Islet of Langerhans (tissue), 1 donor: ENCODE data around the gene ANP32A.
"Not testable (repeated sequence)": the region's sequence is repeated elsewhere in the genome, so short reads cannot be mapped to it uniquely, and the experiment has no call there.

ENCODE experiments used
- FAIRE-seq: peaks from one replicate; lab custom pipeline; 2011; peaks lifted over from hg19 to GRCh38; lab: Jason Lieb, UNC

The ANP32A gene

DNA sequence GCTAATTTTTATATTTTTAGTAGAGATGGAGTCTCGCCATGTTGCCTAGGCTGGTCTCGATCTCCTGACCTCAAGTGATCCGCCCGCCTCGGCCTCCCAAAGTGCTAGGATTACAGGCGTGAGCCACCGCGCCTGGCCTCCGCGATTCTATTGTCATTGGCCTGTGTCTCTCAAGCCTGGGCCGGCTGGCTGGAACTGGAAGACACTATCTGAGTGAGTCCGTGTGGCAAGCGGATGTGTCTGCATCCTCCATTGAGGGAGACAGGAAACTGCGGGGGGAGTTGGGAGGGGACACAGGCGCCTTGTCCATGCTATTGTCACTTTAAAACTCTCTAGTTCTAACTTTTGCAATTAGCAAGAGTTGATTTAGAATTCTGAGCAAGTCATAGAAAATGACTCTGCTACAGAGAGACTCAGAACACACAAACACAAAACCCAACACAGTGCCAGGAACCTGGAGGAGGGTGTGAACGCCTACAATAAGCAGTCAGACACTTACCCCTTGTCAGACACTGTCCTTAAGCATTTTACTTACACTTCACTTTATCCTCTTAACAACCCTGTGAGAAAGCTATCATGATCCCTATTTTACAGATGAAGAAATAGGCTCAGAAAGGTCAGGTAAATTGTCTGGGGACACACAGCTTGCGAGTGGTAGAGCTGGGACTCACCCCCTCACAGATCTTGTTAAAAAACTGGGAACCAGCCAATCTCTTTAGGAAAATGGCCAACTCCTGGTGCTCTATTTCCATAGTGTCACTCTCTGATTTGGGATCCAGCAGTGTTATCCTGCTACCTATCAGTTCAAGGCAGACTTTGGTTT lies 38.7 kb downstream of the ANP32A start:
- no peak for FAIRE-seq

DNA sequence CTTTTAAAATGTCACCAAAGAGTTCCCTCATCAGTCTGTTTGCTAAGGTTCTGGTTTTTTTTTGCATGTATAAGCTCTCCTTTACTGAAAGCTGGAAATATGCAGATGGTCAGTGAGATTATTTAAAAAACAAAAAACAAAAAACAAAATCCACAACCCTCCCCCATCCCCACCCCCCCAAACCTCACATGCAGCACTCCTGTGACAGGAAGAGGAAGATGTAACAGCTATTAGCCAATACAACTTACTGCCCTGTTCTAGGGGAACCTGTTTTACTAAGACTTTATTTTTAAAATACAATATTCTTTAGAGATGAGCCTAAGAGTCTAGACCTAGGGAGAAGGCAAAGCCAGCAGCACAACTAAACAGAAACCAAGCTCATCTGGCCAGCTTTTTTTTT lies 39.5 kb downstream of the ANP32A start:
- FAIRE-seq, result no peak

DNA sequence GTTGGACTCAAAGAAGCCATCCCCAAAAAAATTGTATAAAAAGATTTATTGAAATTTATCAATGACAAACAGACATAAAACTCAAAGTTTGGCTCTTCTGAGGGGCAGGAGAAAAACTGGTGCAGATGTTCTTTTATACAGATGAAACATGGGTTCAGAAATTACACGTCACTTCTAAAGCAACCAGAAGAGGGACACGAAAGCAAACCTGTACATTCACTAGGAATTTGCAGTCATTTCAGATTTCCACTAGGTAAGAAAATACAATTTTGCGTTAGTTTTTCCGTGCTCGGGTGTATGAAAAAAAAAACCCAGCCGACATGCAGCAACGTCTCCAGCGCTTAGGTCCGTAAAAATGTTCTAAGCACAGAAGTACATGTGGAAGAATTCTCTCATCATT lies 41.8 kb downstream of the ANP32A start:
- FAIRE-seq, result no peak

DNA sequence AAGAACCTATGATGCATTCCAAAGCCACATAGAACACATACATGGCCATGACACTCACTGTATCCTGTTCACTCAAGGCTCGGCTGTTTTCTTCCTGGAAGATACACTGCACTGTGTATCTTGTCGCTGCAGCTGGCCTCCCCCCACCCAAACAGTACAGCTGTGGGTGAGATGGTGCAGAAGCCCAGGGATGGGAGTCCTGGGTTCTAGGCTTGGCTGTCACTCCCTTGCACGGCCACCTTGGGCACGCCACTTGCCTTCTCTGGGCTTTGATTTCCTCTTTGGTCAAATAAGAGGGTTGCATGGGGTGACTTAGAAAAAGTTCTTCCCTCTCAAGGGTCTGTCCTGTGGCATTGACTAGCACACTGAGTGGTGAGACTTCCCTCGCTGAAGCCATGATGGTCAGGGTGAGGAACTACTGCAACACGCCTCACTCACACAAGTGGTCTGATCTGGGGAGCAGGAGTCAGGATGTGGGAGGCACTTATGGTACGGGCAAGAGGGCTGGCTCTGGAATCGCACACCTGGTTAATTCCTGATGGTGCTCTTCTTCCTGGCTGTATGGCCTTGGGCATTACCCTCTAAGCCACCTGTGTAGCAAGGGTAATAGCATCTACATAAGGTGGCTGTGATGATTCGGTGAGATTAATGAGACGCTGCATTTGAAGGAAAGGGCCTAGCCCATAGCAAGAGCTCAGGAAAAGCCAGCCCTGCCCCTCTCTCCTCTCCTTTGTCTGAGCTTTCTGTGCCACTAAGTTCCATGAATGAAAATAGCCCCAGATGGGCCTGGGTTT lies 44.0 kb downstream of the ANP32A start:
- FAIRE-seq, result no peak

DNA sequence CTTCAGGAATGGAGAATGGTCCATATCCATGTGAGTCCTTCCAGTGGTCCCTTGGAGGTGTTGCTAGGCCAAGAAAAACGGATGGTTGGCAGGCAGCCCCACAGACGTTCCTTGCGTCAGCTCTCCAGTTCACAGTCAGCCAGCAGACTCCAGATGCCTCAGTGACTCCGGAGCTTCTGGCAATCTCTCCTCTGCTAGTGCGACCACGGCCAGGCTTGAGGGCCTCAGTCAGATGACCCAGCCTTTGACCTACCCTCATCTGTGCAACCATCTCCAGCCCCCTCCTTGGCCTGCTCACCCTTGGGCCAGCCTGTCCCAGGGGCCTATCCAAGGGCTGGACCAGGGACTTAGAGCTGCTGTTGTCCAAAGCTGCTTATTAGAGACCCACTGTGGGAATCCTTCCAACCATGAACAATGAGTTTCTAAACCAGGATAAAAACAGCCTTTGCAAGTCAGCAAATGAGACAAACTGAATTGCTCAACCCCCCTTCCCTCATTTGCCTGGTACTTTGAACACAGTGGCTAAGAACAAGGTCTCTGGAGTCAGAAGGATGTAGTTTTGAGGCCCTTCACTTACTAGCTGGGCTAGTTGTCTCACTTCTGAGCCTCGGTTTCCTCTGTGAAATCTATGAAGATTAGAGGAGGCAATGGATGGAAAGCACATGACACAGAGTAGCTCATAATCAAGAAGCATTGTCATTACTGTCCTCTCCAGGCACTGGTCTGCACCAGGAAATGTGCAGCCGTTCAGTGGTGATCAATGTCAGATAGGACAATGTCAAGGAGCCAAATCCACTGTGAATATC lies 44.8 kb downstream of the ANP32A start:
- FAIRE-seq, result no peak

DNA sequence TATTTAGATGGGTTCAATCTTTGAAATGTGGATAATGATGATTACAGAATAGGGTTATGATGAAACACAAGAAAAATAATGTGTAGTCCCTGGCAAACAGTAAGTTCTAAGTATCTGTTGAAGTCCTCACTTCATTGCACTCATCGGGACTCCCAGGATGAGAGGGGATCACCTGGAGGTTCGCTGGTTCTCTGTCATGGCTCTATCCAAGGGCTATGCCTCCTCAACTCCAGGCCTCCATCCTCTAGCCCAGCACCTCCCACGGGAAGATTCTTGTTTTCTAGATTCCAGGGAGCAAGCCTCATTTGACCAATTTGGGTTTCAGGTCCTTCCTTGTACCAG lies 45.5 kb downstream of the ANP32A start:
- no peak for FAIRE-seq

DNA sequence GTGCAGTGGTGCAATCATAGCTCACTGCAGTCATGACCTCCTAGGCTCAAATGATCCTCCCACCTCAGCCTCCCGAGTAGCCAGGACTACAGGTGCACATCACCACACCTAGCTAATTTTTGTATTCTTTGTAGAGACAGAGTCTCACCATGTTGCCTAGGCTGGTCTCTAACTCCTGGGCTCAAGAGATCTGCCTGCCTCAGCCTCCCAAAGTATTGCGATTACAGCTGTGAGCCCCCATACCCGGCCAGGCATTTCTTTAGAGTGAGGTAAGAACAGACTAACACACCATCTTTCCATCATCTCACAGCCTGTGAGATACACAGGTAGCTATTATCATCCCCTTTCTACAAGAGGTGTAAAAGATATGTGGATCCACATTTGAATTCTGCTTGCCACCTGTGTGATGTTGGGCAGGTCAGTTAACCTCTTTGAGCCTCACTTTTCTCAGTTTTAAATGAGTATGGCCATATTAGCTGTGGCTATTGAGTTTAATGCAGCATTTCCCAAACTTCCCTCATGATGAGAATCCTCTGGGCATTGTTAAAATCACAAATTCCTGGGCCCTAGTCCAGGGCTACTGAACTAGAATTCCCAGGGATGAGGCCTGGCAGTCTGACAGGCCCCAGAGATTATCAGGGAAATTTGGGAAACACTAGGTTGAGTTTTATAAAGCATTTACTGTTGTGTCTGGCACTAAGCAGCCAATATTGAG lies 46.0 kb downstream of the ANP32A start:
- no peak for FAIRE-seq

DNA sequence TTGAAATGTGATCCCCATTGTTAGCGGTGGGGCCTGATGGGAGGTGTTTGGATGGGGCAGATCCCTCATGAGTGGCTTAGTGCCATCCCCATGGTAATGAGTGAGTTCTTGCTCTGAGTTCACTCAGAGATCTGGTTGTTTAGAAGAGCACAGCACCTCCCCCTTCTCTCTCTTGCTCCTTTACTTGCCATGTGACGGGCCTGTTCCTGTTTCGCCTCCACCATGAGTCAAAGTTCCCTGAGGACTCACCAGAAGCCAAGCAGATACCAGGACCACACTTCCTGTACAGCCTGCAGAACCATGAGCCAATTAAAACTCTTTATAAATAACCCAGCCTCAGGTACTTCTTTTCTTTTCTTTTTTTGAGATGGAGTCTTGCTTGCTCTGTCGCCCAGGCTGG lies 46.6 kb downstream of the ANP32A start:
- FAIRE-seq, result no peak

DNA sequence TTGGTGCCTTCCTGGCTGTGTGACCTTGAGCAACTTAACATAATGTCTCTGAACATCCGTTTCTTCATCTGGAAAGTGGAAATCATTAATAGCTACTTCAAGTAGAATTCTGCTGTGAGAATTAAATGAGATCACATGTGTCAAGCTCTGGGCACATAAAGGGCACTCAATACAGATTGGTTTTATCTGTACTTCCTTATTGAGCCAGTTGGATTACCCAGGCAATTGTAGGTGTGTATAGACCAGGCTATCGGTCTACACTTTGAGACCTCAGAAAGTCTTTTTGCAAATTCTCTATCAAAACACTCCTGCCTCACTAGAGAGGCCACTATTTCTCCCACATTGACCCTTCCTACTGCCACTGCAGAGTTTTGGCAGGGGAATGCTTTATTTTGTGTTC lies 47.7 kb downstream of the ANP32A start:
- FAIRE-seq, result no peak

DNA sequence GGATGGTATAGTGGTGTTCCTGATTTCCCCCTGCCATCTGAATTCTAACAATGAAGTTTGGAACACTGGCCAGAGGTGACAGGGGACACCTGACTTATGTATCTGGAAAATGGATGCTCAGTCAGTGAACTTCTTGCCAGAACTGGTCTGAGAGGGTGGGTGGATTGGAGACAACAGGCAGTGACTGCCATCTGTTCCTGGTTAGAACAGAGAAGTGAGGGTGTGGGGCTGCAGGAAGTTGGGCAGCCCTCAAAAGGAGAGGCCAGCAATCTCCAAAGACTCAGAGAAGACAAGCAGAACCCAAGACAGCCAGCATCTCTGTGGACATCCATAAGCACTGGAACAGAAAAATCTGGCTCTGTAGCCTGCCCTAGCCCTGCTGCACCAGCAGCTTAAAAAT lies 50.5 kb downstream of the ANP32A start:
- no peak for FAIRE-seq

DNA sequence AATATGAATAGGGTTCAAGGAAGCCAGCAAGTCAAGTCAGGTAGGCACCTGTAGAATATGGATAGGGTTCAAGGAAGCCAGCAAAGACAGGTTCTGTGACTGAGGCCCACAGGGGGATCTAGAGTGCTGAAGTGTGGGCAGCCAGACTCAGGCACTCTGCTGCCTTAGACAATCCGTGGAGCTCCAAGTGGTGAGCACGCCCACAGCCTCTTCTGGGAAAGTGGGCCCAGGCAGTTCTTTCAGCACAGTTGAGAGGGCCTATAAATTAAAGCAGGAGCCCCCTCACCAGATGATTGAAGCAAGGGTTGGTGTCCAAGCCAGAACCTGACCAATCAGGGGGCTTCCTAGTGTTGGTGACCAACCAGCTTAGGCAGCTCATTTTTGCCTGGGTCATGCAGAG lies 51.0 kb downstream of the ANP32A start:
- no peak for FAIRE-seq

DNA sequence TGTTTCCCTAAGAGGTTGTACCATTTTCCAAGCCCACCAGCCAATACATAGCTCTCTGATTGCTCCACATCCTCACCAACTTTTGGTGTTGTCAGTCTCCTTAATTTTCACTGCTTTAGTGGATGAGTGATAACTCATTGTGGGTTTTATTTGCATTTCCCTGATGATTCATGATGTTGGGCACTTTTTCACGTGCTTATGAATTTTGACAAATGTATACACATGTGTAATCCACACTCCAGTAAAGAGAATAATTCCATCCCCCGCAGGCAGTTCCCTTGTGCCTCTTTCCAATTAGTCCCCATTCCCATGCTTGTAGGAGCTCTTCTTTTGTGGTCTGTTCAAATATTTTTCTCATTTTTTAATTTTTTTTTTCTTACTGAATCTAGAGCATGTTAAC lies 52.4 kb downstream of the ANP32A start:
- no peak for FAIRE-seq

DNA sequence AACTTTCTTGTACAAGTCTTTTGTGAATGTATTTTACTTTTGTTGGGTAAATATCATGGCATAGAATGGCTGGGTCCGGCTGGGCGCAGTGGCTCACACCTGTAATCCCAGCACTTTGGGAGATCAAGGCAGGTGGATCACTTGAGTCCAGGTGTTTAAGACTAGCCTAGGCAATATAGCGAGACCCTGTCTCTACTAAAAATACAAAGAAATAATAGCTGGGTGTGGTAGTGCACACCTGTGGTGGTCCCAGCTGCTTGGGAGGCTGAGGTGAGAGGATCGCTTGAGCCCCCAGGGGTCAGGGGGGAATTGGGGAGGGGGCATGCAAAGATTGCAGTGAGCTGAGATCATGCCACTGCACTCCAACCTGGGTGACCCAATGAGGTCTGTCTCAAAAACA lies 52.9 kb downstream of the ANP32A start:
- FAIRE-seq, result no peak

DNA sequence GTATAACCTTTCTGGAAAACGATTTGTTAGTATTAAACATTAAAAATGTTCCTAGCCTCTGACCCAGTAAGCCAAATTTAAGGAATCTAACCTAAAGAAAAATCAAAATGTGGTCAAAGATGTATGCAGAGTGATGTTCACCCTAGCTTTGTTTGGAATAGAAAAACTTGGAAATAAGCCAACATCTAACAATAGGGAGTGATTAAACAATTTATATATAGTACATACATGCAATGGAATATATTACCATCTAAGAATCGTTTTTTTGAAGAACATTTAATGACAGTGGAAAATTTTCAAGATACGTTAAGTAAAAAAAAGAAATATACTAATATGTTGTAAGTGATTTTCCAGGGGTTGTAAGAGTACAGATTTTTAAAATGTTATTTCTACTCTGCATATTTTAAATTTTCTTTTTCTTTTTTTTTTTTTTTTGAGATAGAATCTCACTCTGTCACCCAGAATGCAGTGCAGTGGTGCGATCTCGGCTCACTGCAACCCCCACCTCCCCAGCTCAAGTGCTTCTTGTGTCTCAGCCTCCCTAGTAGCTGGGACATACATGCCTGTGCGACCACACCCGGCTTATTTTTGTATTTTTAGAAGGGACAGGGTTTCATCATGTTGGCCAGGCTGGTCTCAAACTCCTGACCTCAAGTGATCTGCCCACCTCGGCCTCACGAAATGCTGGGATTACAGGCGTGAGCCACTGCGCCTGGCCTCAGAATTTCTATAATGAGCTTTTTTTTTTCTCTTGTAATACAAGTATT lies 54.9 kb downstream of the ANP32A start:
- FAIRE-seq, result no peak

DNA sequence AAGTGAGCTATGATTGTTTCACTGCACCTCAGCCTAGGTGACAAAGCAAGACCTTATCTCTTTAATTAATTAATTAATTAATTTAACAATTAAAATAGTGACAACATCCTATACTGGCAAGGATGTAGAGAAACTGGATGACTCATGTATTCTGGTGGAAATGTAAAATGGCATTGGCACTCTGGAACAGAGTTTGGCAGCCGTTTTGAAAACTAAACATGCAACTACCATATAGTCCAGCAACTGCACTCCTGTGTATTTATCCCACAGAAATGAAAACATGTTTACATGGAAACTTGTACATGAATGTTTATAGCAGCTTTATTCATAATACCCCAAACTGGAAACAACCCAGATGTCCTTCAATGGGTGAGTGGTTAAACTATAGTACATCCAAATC lies 56.6 kb downstream of the ANP32A start:
- FAIRE-seq, result no peak

DNA sequence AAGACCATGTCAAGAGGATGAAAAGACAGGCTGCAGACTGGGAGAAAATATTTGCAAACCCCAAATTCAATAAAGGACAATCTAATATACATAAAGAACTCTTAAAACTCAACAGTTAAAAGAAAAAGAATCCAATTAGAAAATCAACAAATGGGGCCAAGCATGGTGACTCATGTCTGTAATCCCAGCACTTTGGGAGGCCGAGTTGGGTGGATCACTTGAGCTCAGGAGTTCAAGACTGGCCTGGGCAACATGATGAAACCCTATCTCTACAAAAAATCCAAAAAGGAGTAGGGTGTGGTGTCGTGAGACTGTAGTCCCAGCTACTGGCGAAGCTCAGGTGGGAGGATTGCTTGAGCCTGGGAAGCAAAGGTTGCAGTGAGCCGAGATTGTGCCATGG lies 57.6 kb downstream of the ANP32A start:
- FAIRE-seq, result no peak

DNA sequence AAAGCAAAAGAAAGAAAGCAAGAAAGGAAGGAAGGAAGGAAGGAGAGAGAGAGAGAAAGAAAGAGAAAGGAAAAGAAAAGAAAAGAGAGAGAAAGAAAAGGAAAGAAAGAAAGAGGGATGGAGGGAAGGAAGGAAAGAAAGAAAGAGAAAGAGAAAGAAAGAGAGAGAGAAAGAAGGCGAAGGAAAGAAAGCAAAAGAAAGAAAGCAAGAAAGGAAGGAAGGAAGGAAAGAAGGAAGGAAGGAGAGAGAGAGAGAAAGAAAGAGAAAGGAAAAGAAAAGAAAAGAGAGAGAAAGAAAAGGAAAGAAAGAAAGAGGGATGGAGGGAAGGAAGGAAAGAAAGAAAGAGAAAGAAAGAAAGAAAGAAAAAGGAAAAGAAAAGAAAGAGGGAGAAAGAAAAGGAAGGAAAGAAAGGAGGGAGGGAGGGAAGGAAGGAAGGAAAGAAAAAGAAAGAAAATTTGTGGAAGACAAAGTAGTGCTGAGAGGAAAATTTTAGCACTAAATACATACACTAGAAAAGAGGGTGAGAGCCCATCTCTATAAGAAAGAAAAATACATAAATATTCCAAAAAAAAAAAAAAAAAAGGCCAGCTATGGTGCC lies 60.6 kb downstream of the ANP32A start:
- not testable (repeated sequence) for FAIRE-seq

DNA sequence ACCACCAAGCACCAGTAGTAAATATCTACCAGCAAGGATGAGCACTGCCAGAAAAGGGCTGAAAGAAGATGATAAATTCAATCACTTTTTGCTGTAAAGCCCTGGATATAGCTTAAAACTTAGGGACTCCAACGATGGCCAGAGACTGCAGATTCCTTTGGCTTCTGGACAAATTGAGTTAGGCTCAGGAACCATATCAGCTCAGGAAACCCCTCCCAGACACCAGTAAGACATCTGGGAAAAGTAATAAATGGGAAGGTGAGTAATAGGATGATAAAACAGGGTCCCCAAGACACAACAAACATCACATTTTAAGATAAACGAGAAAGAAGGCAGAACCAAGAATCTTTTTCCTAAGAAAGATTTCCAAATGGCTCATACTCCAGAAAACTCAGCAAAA lies 65.0 kb downstream of the ANP32A start:
- FAIRE-seq, result no peak

DNA sequence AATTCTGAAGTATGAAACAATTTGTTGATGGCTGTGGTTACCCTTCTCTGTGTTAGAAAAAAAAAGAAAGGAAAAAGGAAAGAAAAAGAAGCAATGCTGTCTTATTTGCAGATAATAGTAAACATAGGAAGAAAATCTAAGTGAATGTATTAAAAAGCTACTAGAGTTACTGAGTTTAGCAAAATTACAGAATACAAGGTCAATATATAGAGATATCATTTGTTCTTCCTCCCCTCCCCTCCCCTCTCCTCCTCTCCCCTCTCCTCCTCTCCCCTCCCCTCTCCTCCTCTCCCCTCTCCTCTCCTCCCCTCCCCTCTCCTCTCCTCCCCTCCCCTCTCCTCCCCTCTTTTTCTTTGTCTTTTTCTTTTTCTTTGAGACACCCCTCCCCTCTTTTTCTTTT lies 69.1 kb downstream of the ANP32A start:
- FAIRE-seq, result no peak

DNA sequence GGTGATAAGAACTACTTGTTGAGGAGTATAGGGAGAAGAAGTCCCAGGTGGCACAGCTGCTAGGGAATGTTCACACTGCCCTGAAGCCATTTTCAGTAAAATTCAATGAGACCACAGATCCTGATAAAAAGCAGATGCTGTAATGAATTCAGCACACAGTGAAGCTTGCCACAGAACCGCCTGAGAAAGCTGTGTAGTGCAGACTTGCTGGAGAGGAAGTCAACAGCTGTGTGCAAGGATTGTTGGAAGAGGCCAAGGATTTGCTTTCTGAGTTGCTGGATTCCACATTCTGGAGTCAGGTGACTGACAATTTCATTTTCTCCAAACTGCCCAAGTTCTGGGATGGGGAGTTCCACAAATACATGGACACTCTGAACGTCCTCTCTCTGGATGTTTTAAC lies 70.9 kb downstream of the ANP32A start:
- FAIRE-seq, result no peak

DNA sequence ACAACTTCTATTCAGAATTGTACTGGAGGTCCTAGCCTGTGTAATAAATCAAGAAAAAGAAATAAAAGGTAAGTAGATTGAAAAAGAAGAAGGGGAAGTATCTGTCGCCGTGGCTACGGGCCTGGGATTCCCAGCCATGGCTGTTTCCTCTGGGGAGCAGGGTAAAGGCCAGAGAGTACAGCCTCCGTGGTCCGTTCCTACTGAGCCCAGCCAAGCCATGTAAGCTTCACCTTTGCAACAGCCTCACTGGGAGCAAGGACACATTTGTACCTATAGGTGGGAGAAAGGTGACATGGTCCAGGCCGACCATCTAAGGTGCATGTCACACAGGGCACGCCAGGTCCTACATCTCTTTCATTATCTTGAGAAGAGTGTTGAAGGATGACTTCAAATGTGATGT lies 71.3 kb downstream of the ANP32A start:
- no peak for FAIRE-seq
